KMS-11 (cell line): Measurements from ENCODE around the gene PLB1.

Experiments
- H2AFZ ChIP-seq: fragments of 200-600 bp; sonication (generic); 2 replicates; pipeline ENCODE4 v1.6.1; 2016; ENCODE audit warnings: antibody characterized with exemption, mixed run types, low read depth
- H3K27ac ChIP-seq: fragments of 200-600 bp; sonication (generic); 2 replicates; pipeline ENCODE4 v1.6.1; 2016; ENCODE audit warnings: mild to moderate bottlenecking, mixed run types
- H3K27me3 ChIP-seq: fragments of 200-600 bp; sonication (generic); 2 replicates; pipeline ENCODE4 v1.6.1; 2017; ENCODE audit warnings: mild to moderate bottlenecking, low read depth, mixed run types, moderate library complexity; ENCODE audit not compliant: insufficient read depth
- H3K36me3 ChIP-seq: fragments of 200-600 bp; sonication (generic); 2 replicates; pipeline ENCODE4 v1.6.1; 2017; ENCODE audit warnings: mild to moderate bottlenecking, mixed run types; ENCODE audit not compliant: insufficient read depth
- H3K4me1 ChIP-seq: fragments of 200-600 bp; sonication (generic); 2 replicates; pipeline ENCODE4 v1.6.1; 2016; ENCODE audit warnings: mild to moderate bottlenecking, low read depth, mixed run types; ENCODE audit not compliant: poor library complexity, severe bottlenecking
- H3K4me2 ChIP-seq: fragments of 200-600 bp; sonication (generic); 2 replicates; pipeline ENCODE4 v1.7.0; 2016; ENCODE audit warnings: mild to moderate bottlenecking, mixed run types
- H3K4me3 ChIP-seq: fragments of 200-600 bp; sonication (generic); IDR thresholded peaks from 2 replicates; pipeline ENCODE4 v1.6.1; 2017; ENCODE audit warnings: low read depth, low read length, mixed read lengths; ENCODE audit not compliant: insufficient read depth
- H3K79me2 ChIP-seq: fragments of 200-600 bp; sonication (generic); 2 replicates; pipeline ENCODE4 v1.6.1; 2016; ENCODE audit warnings: low read depth, mixed run types; ENCODE audit not compliant: insufficient read depth
- H3K9ac ChIP-seq: fragments of 200-600 bp; sonication (generic); 2 replicates; pipeline ENCODE4 v1.6.1; 2016; ENCODE audit warnings: mild to moderate bottlenecking, mixed run types
- H4K20me1 ChIP-seq: fragments of 200-600 bp; sonication (generic); 2 replicates; pipeline ENCODE4 v1.6.1; 2016; ENCODE audit warnings: mild to moderate bottlenecking, mixed run types; ENCODE audit not compliant: insufficient read depth
- TF ChIP-seq, protein P1 (sequence below): fragments of 200-600 bp; sonication (generic); conservative IDR thresholded peaks from 2 replicates; pipeline ENCODE4 v1.6.1; 2017; ENCODE audit warnings: low read depth, mild to moderate bottlenecking, antibody characterized with exemption, low read length, moderate library complexity, mixed read lengths

The PLB1 gene

DNA sequence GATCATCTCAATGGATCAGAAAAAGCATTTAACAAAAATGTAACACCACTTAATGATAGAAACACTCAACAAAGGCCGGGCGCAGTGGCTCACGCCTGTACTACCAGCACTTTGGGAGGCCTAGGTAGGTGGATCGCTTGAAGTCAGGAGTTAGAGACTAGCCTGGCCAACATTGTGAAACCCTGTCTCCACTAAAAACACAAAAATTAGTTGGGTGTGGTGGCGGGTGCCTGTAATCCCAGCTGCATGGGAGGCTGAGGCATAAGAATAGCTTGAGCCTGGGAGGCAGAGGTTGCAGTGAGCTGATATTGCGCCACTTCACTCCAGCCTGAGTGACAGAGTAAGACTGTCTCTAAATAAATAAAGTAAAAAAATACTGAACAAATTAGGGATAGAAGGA lies 74.6 kb downstream of the PLB1 start:
- H3K4me3 ChIP-seq = no peak overlapping the region
- H3K4me2 ChIP-seq = no peak overlapping the region
- no peaks in the 10 kb centered on the region for H4K20me1 ChIP-seq
- H3K4me1 ChIP-seq = no peaks in the 10 kb centered on the region
- H3K9ac ChIP-seq = no peak overlapping the region
- H3K79me2 ChIP-seq = no peaks in the 10 kb centered on the region
- H2AFZ ChIP-seq = no peak overlapping the region
- H3K27ac ChIP-seq = no peak overlapping the region
- H3K27me3 ChIP-seq = no peaks in the 10 kb centered on the region
- TF ChIP-seq, protein P1, sequence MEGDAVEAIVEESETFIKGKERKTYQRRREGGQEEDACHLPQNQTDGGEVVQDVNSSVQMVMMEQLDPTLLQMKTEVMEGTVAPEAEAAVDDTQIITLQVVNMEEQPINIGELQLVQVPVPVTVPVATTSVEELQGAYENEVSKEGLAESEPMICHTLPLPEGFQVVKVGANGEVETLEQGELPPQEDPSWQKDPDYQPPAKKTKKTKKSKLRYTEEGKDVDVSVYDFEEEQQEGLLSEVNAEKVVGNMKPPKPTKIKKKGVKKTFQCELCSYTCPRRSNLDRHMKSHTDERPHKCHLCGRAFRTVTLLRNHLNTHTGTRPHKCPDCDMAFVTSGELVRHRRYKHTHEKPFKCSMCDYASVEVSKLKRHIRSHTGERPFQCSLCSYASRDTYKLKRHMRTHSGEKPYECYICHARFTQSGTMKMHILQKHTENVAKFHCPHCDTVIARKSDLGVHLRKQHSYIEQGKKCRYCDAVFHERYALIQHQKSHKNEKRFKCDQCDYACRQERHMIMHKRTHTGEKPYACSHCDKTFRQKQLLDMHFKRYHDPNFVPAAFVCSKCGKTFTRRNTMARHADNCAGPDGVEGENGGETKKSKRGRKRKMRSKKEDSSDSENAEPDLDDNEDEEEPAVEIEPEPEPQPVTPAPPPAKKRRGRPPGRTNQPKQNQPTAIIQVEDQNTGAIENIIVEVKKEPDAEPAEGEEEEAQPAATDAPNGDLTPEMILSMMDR = no peak
- no peaks in the 10 kb centered on the region for H3K36me3 ChIP-seq

DNA sequence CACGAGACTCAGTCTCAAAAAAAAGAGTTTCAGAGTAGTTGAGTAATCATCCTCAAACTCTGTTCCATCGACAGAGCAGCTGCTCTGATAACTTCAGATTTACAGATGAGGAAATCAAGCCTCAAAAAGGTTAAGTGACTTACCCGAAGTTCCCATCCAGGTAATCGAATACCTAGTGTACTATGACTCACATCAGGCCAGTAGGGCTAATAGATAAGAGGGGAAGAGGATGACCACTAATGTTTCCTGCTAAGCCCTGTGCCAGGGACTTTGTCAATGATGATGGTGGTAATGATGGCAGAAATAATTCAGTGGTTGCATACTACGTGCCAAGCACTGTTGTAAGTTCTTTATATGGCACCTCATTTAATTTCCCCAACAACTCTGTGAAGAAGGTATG lies 80.9 kb downstream of the PLB1 start:
- TF ChIP-seq, protein P1 = no peak
- no peaks in the 10 kb centered on the region for H3K36me3 ChIP-seq
- no peaks in the 10 kb centered on the region for H4K20me1 ChIP-seq
- no peak overlapping the region for H3K27ac ChIP-seq
- no peaks in the 10 kb centered on the region for H3K27me3 ChIP-seq
- H3K4me3 ChIP-seq = no peak overlapping the region
- no peak overlapping the region for H2AFZ ChIP-seq
- H3K79me2 ChIP-seq = no peaks in the 10 kb centered on the region
- no peaks in the 10 kb centered on the region for H3K4me1 ChIP-seq
- no peak overlapping the region for H3K4me2 ChIP-seq
- H3K9ac ChIP-seq = no peak overlapping the region

DNA sequence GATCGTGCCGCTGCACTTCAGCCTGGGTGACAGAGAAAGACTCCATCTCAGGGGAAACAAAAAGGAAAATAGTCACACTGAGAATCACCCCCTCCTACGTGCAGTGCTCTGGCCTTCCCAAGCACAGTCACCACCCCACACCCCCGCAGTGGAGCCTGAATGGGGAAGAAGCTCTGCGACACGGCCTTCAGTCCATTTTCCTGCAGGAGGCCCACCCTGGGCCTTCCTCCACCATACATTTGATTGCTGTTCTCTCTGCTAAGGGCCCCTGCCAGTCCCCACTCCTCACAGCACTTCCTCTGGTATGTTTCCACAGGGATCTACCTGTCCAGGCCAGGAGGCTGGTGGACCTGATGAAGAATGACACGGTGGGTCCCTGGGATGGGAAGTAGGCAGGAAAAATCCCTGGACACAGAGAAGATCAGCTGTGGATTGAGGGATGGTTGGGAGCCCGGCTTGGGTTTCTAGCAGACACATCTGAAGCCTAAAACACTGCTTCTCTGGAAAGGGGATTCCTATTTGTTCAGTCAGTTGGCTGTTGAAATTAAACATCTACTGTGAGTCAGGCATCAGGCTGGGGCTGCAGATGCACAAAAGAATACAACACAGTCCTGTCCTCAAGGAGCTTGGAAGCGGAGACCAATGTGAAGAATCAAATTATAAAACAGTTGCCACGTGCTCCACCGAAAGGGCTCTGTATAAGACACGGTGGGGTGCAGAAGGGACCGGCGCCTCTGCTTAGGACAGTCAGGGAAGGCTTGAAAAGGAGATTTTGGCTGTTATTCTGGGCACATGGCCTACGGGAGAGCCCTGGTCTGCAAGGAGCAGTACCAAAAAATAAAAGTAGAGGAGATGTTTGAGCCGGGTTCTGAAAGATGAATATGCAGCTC lies 82.2 kb downstream of the PLB1 start:
- Histone ChIP-seq H3K36me3 (no peaks in the 10 kb centered on the region), H3K4me2 (no peak overlapping the region), H3K4me3 (no peak overlapping the region), H3K27ac (no peak overlapping the region), H3K27me3 (no peaks in the 10 kb centered on the region), H3K9ac (no peak overlapping the region), H2AFZ (no peak overlapping the region), H3K79me2 (no peaks in the 10 kb centered on the region), H3K4me1 (no peaks in the 10 kb centered on the region), H4K20me1 (no peaks in the 10 kb centered on the region)
- TF ChIP-seq, protein P1 = no peak

DNA sequence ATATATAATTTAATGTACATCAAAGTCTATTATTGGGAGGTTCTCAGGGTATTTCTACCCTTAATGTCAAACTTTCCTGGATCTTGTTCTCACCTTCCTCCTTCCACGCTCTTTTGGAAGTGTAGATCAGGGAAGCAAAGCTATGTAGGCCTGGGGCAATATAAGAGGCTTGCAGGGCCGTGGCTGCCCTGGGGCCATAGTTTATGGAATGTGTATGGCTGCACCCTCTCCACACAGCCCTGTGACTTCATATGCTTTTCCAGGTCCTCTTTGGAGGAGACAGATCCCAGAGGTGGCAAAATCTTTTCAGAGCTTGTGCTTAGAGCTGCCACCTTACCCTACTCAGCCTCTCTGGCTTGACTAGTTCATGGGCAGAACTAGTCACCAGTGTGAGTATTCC lies 82.9 kb downstream of the PLB1 start:
- Histone ChIP-seq H2AFZ (no peak overlapping the region), H3K79me2 (no peaks in the 10 kb centered on the region)

More for the DNA sequence above, 82.9 kb downstream of the PLB1 start:
- H3K36me3 ChIP-seq = no peaks in the 10 kb centered on the region
- no peaks in the 10 kb centered on the region for H4K20me1 ChIP-seq
- H3K4me1 ChIP-seq = no peaks in the 10 kb centered on the region
- no peak overlapping the region for H3K4me2 ChIP-seq
- H3K27me3 ChIP-seq = no peaks in the 10 kb centered on the region
- TF ChIP-seq, protein P1 = no peak
- no peak overlapping the region for H3K9ac ChIP-seq
- no peak overlapping the region for H3K27ac ChIP-seq
- H3K4me3 ChIP-seq = no peak overlapping the region
